ENCODE measurements around the gene DIAPH3. TPM values are rescaled to one million over a fixed set of nuclear protein-coding genes. Genes with fewer than 3 reads are reported as not detected.

DIAPH3 gene
- total RNA-seq, 1 donor from 2014 or later, result 0.32 TPM

DNA sequence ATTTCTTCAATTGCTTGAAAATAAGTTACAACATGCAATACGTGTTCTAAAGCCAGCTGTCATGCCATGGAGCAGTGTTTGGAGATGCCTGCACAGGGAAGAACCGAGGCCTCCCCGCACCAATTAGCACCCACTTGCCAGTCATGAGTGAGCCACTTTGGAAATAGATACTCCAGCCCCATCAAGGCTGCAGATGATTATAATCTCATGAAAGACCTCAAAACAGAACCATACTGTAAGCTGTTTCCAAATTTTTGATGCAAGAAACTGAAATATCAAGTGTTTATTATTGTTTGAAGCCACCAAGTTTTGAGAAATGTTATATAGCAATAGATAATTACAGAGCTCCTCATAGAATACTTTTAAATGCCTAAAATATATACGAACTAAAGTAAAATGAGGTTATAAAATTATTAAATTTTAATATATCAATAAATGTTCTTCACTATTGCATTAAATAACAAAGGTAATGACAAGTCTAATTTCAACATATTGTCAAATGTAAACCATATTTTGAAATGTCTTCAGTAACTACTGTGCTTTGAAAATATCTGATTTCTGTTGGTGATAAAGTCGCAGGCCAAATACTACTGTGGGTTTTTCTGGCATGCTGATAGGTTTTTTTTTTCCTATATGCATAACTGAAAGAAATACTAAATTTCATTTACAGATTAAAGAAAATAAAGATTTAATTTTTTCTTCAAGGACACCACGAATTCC, 43.0 kb downstream of the DIAPH3 start:
- Histone ChIP-seq H3K9me3 (no peaks in the 10 kb centered on the region), H3K36me3 (no peaks in the 10 kb centered on the region), H3K27me3 (no peaks in the 10 kb centered on the region), H3K4me3 (no peak overlapping the region), H3K4me1 (no peaks in the 10 kb centered on the region), H3K27ac (no peak overlapping the region)
- DNase-seq (ENCODE audit: low spot score in 2 of 2), result no peak
- intact Hi-C loops (cut with DNase I), result no loop called here
- TF ChIP-seq, protein P1, sequence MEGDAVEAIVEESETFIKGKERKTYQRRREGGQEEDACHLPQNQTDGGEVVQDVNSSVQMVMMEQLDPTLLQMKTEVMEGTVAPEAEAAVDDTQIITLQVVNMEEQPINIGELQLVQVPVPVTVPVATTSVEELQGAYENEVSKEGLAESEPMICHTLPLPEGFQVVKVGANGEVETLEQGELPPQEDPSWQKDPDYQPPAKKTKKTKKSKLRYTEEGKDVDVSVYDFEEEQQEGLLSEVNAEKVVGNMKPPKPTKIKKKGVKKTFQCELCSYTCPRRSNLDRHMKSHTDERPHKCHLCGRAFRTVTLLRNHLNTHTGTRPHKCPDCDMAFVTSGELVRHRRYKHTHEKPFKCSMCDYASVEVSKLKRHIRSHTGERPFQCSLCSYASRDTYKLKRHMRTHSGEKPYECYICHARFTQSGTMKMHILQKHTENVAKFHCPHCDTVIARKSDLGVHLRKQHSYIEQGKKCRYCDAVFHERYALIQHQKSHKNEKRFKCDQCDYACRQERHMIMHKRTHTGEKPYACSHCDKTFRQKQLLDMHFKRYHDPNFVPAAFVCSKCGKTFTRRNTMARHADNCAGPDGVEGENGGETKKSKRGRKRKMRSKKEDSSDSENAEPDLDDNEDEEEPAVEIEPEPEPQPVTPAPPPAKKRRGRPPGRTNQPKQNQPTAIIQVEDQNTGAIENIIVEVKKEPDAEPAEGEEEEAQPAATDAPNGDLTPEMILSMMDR (IDR thresholded peaks at IDR 0.05), result no peak

DNA sequence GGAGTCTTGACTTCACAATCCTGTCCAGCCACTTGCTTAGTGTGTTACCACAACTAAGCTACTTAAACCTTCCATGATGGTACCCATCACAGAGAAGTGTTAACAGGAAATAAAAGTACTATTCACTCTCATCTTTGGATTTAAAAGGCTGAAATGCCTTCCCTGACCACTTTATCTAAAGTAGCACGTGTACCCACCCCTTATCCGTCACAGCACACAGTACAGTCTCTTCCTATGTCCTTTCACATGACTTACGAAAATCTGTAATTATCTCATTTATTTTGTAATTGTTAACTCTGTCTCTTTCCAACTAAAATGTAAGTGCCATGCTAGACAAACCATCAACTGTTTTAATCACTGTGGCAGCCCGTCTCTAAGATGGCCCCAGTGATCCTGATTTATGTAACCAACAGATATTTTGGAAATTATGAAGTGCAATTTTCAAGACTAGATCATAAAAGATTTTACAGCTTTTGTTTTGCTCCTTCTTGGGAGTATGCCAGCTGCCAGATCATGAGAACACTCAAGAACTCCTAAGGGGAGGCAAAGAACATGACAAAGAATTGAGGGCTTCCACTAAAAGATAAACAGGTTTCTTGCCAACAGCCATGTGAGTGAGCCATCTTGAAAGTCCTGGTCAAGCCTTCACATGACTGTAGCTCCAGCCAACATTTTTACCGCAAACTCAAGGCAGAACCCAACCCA, 44.9 kb downstream of the DIAPH3 start:
- H3K9me3 ChIP-seq, result no peaks in the 10 kb centered on the region
- TF ChIP-seq, protein P1 (IDR thresholded peaks at IDR 0.05), result no peak
- intact Hi-C loops (cut with DNase I), result no loop called here
- no peak for DNase-seq (ENCODE audit: low spot score in 2 of 2)
- H3K4me1 ChIP-seq, result no peaks in the 10 kb centered on the region
- no peak overlapping the region for H3K27ac ChIP-seq
- H3K27me3 ChIP-seq, result no peaks in the 10 kb centered on the region
- no peak overlapping the region for H3K4me3 ChIP-seq
- H3K36me3 ChIP-seq, result no peaks in the 10 kb centered on the region

DNA sequence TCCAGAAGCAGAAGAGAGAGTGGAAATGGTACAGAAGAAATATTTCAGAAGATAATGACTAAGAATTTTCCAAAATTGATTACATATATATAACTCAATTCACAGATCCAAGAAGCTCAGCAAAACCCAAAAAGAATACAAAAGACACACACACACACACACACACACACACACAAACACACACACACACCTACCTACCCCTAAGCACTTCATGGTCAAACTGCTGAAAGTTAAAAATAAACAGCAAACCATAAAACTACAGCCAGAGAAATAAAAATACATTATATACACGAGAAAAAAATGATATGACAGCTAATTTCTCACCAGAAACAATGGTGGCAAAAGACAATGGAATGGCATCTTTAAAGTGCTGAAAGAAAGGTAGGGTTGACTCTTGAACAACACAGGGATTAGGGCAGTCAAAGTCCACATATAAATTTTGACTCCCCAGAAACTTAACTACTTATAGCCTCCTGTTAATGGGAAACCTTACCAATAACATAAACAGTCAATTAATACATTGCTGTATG, 49.2 kb downstream of the DIAPH3 start:
- TF ChIP-seq, protein P1 (IDR thresholded peaks at IDR 0.05), result no peak
- no peaks in the 10 kb centered on the region for H3K9me3 ChIP-seq
- H3K27ac ChIP-seq, result no peak overlapping the region
- no peaks in the 10 kb centered on the region for H3K27me3 ChIP-seq
- H3K4me3 ChIP-seq, result no peak overlapping the region
- no peaks in the 10 kb centered on the region for H3K36me3 ChIP-seq
- no peak for DNase-seq (ENCODE audit: low spot score in 2 of 2)
- intact Hi-C loops (cut with DNase I), result no loop called here
- no peaks in the 10 kb centered on the region for H3K4me1 ChIP-seq

- intact Hi-C loops (cut with DNase I), result no loop called here
- DNase-seq (ENCODE audit: low spot score in 2 of 2), result no peak
These were observed 51.0 kb downstream of the DIAPH3 start for GRCh38 chr13:60112771-60113170.

GRCh38 chr13:60111691-60112090, 52.0 kb downstream of the DIAPH3 start:
- TF ChIP-seq, protein P1 (IDR thresholded peaks at IDR 0.05), result no peak

More at GRCh38 chr13:60112771-60113170, 51.0 kb downstream of the DIAPH3 start:
- Histone ChIP-seq H3K27me3 (no peaks in the 10 kb centered on the region), H3K4me3 (no peak overlapping the region), H3K27ac (no peak overlapping the region), H3K9me3 (no peaks in the 10 kb centered on the region), H3K4me1 (no peaks in the 10 kb centered on the region), H3K36me3 (no peaks in the 10 kb centered on the region)
- TF ChIP-seq, protein P1 (IDR thresholded peaks at IDR 0.05), result no peak

More at GRCh38 chr13:60111691-60112090, 52.0 kb downstream of the DIAPH3 start:
- H3K36me3 ChIP-seq, result no peaks in the 10 kb centered on the region
- no peak for DNase-seq (ENCODE audit: low spot score in 2 of 2)
- H3K27ac ChIP-seq, result no peak overlapping the region
- H3K4me1 ChIP-seq, result no peaks in the 10 kb centered on the region
- no peaks in the 10 kb centered on the region for H3K27me3 ChIP-seq
- H3K9me3 ChIP-seq, result no peaks in the 10 kb centered on the region
- H3K4me3 ChIP-seq, result no peak overlapping the region
- intact Hi-C loops (cut with DNase I), result no loop called here
